ENCODE data around the gene PDCD4. TPM values are rescaled to one million over a fixed set of nuclear protein-coding genes. Genes with fewer than 3 reads are reported as not detected.

The PDCD4 gene
- total RNA-seq, 1 experiment from 2014 or later = 19.4 TPM

DNA sequence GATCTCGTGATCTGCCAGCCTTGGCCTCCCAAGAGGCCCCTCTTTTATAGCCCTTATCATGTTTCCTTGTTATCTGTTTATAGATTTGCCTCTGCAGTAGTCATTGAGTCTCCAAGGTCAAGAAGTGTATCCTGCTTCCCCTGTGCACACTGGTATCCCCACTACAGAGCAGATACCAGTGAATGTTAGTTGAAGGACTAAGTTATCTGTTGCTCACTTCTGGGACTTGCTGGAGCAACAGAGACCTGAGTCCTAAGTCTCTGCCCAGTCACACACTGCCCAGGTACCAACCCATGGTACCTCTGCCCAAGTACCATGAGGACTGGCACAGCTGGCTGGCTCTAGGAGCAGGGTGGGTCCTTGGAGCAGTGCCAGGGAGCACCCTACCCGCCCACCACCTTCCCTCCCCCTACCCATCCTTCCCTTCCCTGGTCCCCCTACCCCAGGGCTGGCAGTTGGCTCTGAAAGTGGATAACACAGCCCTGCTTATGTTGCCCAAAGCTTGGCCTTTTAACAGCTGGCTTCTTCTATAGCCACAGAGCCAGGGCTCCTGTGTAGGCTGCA, 26.5 kb upstream of the PDCD4 start:
- no peak for TF ChIP-seq EZH2phosphoT487 (IDR thresholded peaks at IDR 0.05; ENCODE audit: borderline replicate concordance, low read length)
- TF ChIP-seq, protein P1, sequence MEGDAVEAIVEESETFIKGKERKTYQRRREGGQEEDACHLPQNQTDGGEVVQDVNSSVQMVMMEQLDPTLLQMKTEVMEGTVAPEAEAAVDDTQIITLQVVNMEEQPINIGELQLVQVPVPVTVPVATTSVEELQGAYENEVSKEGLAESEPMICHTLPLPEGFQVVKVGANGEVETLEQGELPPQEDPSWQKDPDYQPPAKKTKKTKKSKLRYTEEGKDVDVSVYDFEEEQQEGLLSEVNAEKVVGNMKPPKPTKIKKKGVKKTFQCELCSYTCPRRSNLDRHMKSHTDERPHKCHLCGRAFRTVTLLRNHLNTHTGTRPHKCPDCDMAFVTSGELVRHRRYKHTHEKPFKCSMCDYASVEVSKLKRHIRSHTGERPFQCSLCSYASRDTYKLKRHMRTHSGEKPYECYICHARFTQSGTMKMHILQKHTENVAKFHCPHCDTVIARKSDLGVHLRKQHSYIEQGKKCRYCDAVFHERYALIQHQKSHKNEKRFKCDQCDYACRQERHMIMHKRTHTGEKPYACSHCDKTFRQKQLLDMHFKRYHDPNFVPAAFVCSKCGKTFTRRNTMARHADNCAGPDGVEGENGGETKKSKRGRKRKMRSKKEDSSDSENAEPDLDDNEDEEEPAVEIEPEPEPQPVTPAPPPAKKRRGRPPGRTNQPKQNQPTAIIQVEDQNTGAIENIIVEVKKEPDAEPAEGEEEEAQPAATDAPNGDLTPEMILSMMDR (conservative IDR thresholded peaks at IDR 0.05; ENCODE audit: low read depth, low read length) = no peak
- TF ChIP-seq EZH2 (IDR thresholded peaks at IDR 0.05; ENCODE audit: low read length, unreplicated experiment) = no peak
- no TSS peak for BruUV-seq (replicated peaks)
- Histone ChIP-seq H4K20me1 (ENCODE audit: low read length) (no peaks in the 10 kb centered on the region), H3K79me2 (ENCODE audit: low read length) (no peaks in the 10 kb centered on the region), H3K9me3 (ENCODE audit: low read length) (no peaks in the 10 kb centered on the region), H3K27ac (ENCODE audit: low read length) (no peak overlapping the region), H3K9ac (ENCODE audit: low read length) (no peak overlapping the region), H3K36me3 (ENCODE audit: low read depth, low read length) (no peaks in the 10 kb centered on the region), H2AFZ (ENCODE audit: low read length) (no peak overlapping the region), H3K27me3 (ENCODE audit: low read length) (no peaks in the 10 kb centered on the region), H3K4me2 (ENCODE audit: low read length) (no peak overlapping the region), H3K9me2 (replicated peaks; ENCODE audit: low read length) (no peaks in the 10 kb centered on the region), H3K4me1 (ENCODE audit: insufficient read depth, low read length) (no peaks in the 10 kb centered on the region; the same call in 1 of the 2 replicates), H3K4me3 (ENCODE audit: low read length) (no peak overlapping the region), H3F3A (ENCODE audit: low read length, unreplicated experiment) (no peaks in the 10 kb centered on the region)
- intact Hi-C loops (cut with micrococcal nuclease) = no loop called here
- CTCF ChIA-PET = no interaction called here
- POLR2A ChIA-PET (ENCODE audit: unreplicated experiment) = no interaction called here
- ATAC-seq (no peak), DNase-seq (no peak)

DNA sequence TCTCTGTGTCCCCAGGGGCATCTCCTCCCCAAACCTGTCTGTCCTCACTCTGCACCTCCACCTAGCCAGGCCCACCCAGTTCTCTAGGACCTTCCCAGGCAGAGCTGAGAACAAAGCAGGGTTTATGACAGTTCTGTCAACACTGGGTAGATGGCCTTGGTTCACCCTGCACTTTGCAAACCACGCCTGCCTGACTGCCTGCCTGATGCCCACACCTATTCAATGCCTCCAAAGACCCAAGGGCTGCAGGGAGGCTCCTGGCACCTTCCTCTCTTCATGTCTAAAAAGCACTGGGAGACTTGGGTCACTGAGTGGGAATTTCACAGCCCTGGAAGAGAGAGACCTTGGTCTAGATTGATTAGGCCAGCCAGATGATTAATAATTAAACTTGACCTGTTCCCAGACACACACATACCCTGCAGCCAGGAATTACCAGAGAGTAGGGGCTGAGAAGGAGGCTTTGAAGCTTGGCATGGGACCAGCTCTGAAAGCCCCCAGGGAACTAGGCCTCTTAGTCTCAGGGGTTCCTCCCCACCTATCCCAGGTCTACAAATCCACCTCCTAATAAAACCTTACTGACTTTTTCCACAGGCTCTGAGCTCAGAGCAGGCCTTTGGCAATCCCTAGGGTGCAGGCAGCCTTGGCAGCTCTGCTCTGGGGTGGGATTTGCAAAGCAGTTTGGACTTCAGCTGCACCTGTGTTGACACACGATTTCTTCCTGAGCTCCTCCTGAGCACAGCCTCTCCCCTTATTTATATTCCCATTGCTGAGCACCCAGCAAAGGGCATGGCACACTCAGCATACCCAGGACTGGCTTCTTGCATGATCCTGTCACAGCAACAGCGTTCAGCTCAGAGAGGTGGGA, 25.7 kb upstream of the PDCD4 start:
- Histone ChIP-seq H3F3A (ENCODE audit: low read length, unreplicated experiment) (no peaks in the 10 kb centered on the region), H3K27me3 (ENCODE audit: low read length) (no peaks in the 10 kb centered on the region), H3K4me1 (ENCODE audit: insufficient read depth, low read length) (no peaks in the 10 kb centered on the region; the same call in 1 of the 2 replicates), H3K9ac (ENCODE audit: low read length) (no peak overlapping the region), H2AFZ (ENCODE audit: low read length) (no peak overlapping the region), H3K27ac (ENCODE audit: low read length) (no peak overlapping the region), H3K36me3 (ENCODE audit: low read depth, low read length) (no peaks in the 10 kb centered on the region), H3K9me3 (ENCODE audit: low read length) (no peaks in the 10 kb centered on the region), H3K79me2 (ENCODE audit: low read length) (no peaks in the 10 kb centered on the region), H3K4me2 (ENCODE audit: low read length) (no peak overlapping the region), H4K20me1 (ENCODE audit: low read length) (no peaks in the 10 kb centered on the region), H3K4me3 (ENCODE audit: low read length) (no peak overlapping the region), H3K9me2 (replicated peaks; ENCODE audit: low read length) (no peaks in the 10 kb centered on the region)
- TF ChIP-seq EZH2phosphoT487 (IDR thresholded peaks at IDR 0.05; ENCODE audit: borderline replicate concordance, low read length) (no peak), EZH2 (IDR thresholded peaks at IDR 0.05; ENCODE audit: low read length, unreplicated experiment) (no peak)
- TF ChIP-seq, protein P1 (conservative IDR thresholded peaks at IDR 0.05; ENCODE audit: low read depth, low read length) = no peak
- no peak; the same call in 1 of the 2 replicates for ATAC-seq
- CTCF ChIA-PET = no interaction called here
- no TSS peak for BruUV-seq (replicated peaks)
- POLR2A ChIA-PET (ENCODE audit: unreplicated experiment) = no interaction called here
- DNase-seq = peak; percentile 6
- intact Hi-C loops (cut with micrococcal nuclease) = no loop called here

DNA sequence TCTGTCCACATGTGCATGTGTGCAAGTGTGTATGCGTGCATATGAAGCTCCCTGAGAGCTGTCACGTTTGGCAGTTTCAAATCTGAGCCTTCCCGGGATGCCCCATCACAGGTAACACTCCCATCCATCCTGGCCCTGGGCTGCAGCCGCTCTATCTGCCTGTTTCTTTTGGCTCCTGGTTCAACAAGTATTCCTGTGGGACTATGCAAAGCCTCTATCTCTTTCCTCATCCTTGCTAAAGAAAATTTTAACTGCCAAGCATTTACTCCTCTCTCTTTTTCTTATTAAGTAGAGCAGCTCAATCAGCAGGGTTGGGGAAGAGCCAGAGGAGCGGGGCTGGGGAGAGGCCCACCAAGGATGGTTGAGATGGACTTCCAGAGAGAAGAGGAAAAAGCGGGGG, 24.4 kb upstream of the PDCD4 start:
- H3K9ac ChIP-seq (ENCODE audit: low read length) = no peak overlapping the region
- peaks cover 6% of the 10 kb centered on the region for H3K4me1 ChIP-seq (ENCODE audit: insufficient read depth, low read length)
- H3K9me2 ChIP-seq (replicated peaks; ENCODE audit: low read length) = no peaks in the 10 kb centered on the region
- H2AFZ ChIP-seq (ENCODE audit: low read length) = no peak overlapping the region
- ATAC-seq = no peak
- intact Hi-C loops (cut with micrococcal nuclease) = no loop called here
- H3K9me3 ChIP-seq (ENCODE audit: low read length) = no peaks in the 10 kb centered on the region
- H3K4me2 ChIP-seq (ENCODE audit: low read length) = no peak overlapping the region
- CTCF ChIA-PET = no interaction called here
- H3K27me3 ChIP-seq (ENCODE audit: low read length) = no peaks in the 10 kb centered on the region
- H3K79me2 ChIP-seq (ENCODE audit: low read length) = no peaks in the 10 kb centered on the region
- no peak for DNase-seq
- BruUV-seq (replicated peaks) = no TSS peak
- no peaks in the 10 kb centered on the region for H3K36me3 ChIP-seq (ENCODE audit: low read depth, low read length)
- H3K27ac ChIP-seq (ENCODE audit: low read length) = no peak overlapping the region
- TF ChIP-seq, protein P1 (conservative IDR thresholded peaks at IDR 0.05; ENCODE audit: low read depth, low read length) = no peak
- TF ChIP-seq EZH2phosphoT487 (IDR thresholded peaks at IDR 0.05; ENCODE audit: borderline replicate concordance, low read length) = no peak
- no peak for TF ChIP-seq EZH2 (IDR thresholded peaks at IDR 0.05; ENCODE audit: low read length, unreplicated experiment)
- POLR2A ChIA-PET (ENCODE audit: unreplicated experiment) = no interaction called here
- no peaks in the 10 kb centered on the region for H4K20me1 ChIP-seq (ENCODE audit: low read length)
- no peak overlapping the region for H3K4me3 ChIP-seq (ENCODE audit: low read length)
- no peaks in the 10 kb centered on the region for H3F3A ChIP-seq (ENCODE audit: low read length, unreplicated experiment)
